GM18511 (cell line): ENCODE data around the gene PDE6B.
"Not testable (repeated sequence)": the region's sequence is repeated elsewhere in the genome, so short reads cannot be mapped to it uniquely, and the experiment has no call there.

ENCODE experiments used
- ATAC-seq: cut with Tn5 transposase; IDR thresholded peaks from one replicate; pipeline ENCODE4 v1.9.1; 2021; ENCODE audit warnings: mild to moderate bottlenecking, moderate library complexity; ENCODE audit not compliant: unreplicated experiment

PDE6B gene

GRCh38 chr4:703336-704197 is 78.2 kb downstream of the PDE6B start:
- ATAC-seq = no peak

- no peak for ATAC-seq
Observed at GRCh38 chr4:704198-704891, 79.0 kb downstream of the PDE6B start.

GRCh38 chr4:704971-705277 is 79.6 kb downstream of the PDE6B start:
- no peak for ATAC-seq

GRCh38 chr4:705278-706082 is 80.1 kb downstream of the PDE6B start, which contains the start of gene PCGF3:
Gene PCGF3 (plus strand): TSS chr4:705832. CDS start chr4:733681, 27,849 bp downstream.
- ATAC-seq = peak; percentile 94

GRCh38 chr4:706083-706633 is 80.8 kb downstream of the PDE6B start:
- not testable (repeated sequence) for ATAC-seq

GRCh38 chr4:706834-707598 is 81.6 kb downstream of the PDE6B start:
- ATAC-seq = no peak

GRCh38 chr4:707929-708630 is 82.7 kb downstream of the PDE6B start:
- ATAC-seq = no peak

- ATAC-seq = no peak
Observed at GRCh38 chr4:708631-708933, 83.2 kb downstream of the PDE6B start.

- ATAC-seq = no peak
Observed at GRCh38 chr4:709348-709747, 84.0 kb downstream of the PDE6B start.

- ATAC-seq = no peak
Observed at GRCh38 chr4:710116-710515, 84.7 kb downstream of the PDE6B start.

GRCh38 chr4:710916-711315 is 85.5 kb downstream of the PDE6B start:
- no peak for ATAC-seq

GRCh38 chr4:712093-712492 is 86.7 kb downstream of the PDE6B start:
- no peak for ATAC-seq

- ATAC-seq = no peak
Observed at GRCh38 chr4:712916-713632, 87.7 kb downstream of the PDE6B start.

GRCh38 chr4:714087-714486 is 88.7 kb downstream of the PDE6B start:
- no peak for ATAC-seq

- no peak for ATAC-seq
Observed at GRCh38 chr4:717601-718320, 92.4 kb downstream of the PDE6B start.

GRCh38 chr4:718460-718859 is 93.1 kb downstream of the PDE6B start:
- no peak for ATAC-seq
